Common myeloid progenitor, CD34-positive (primary cell): ENCODE data around the gene TRIP11.

Experiments used
- CTCF ChIA-PET: fragments of 350-600 bp; sonication (Branson Sonifier 250); formaldehyde crosslinking; loops from one replicate; lab custom pipeline; 2021; ENCODE audit warnings: antibody characterized with exemption; lab: Charles Lee
- POLR2A ChIA-PET: fragments of 350-600 bp; sonication (Branson Sonifier 250); formaldehyde crosslinking; loops from one replicate; lab custom pipeline; 2021; ENCODE audit warnings: antibody characterized with exemption; lab: Charles Lee
- DNase-seq, 3 donors: peaks; one replicate each; pipeline versions ENCODE4 v3.0.0 to v3.0.0-alpha.2; 2013
- H3K27ac ChIP-seq, 2 experiments: 1 replicate in 1 of 2; 2 replicates in 1 of 2; pipeline ENCODE4 v1.7.0; 2013; ENCODE audit warnings: inconsistent platforms in 2 of 2, low read length in 2 of 2, mild to moderate bottlenecking in 2 of 2, low read depth in 1 of 2, moderate library complexity in 1 of 2; ENCODE audit not compliant: severe bottlenecking in 2 of 2, insufficient read depth in 1 of 2, poor library complexity in 1 of 2
- H3K27me3 ChIP-seq, 5 experiments: replicated peaks in 2 of 5; 1 replicate in 3 of 5; 2 replicates in 2 of 5; pipeline versions ENCODE4 v1.6.1 to v1.7.0; 2013; ENCODE audit warnings: low read length in 4 of 5, mild to moderate bottlenecking in 2 of 5, moderate library complexity in 2 of 5, inconsistent platforms in 1 of 5; ENCODE audit not compliant: insufficient read depth in 5 of 5, control insufficient read depth in 4 of 5
- H3K36me3 ChIP-seq, 4 experiments: 1 replicate in 2 of 4; 2 replicates in 2 of 4; pipeline versions ENCODE4 v1.6.1 to v1.7.0; 2013; ENCODE audit warnings: low read length in 3 of 4, control low read depth in 1 of 4, mild to moderate bottlenecking in 1 of 4; ENCODE audit not compliant: control insufficient read depth in 4 of 4, insufficient read depth in 4 of 4
- H3K4me1 ChIP-seq, 4 experiments: 1 replicate in 3 of 4; 2 replicates in 1 of 4; pipeline versions ENCODE4 v1.6.1 to v1.7.1; 2013; ENCODE audit warnings: low read length in 3 of 4, mild to moderate bottlenecking in 3 of 4, control low read depth in 1 of 4, inconsistent platforms in 1 of 4, moderate library complexity in 1 of 4; ENCODE audit not compliant: control insufficient read depth in 4 of 4, insufficient read depth in 4 of 4; ENCODE audit errors: control extremely low read depth in 1 of 4
- H3K4me3 ChIP-seq, 7 experiments: 1 replicate in 4 of 7; 2 replicates in 3 of 7; pipeline versions ENCODE4 v1.5.1 to v1.7.0; 2013; ENCODE audit warnings: mild to moderate bottlenecking in 7 of 7, low read length in 6 of 7, moderate library complexity in 6 of 7, inconsistent platforms in 2 of 7, low read depth in 2 of 7, control low read depth in 1 of 7; ENCODE audit not compliant: insufficient read depth in 4 of 7, control insufficient read depth in 1 of 7; ENCODE audit errors: extremely low read depth in 1 of 7
- H3K9me3 ChIP-seq, 5 experiments: 1 replicate in 4 of 5; 2 replicates in 1 of 5; pipeline versions ENCODE4 v1.6.1 to v1.7.1; 2013; ENCODE audit warnings: low read length in 4 of 5, mild to moderate bottlenecking in 2 of 5, inconsistent platforms in 1 of 5, low read depth in 1 of 5, moderate library complexity in 1 of 5; ENCODE audit not compliant: control insufficient read depth in 4 of 5, insufficient read depth in 2 of 5; ENCODE audit errors: control extremely low read depth in 1 of 5
- WGBS: methylation state at CpG from one replicate; pipeline ENCODE4 v1.1.5; 2013; ENCODE audit not compliant: insufficient coverage; 5-methylcytosine and 5-hydroxymethylcytosine counted together

TRIP11 gene

DNA sequence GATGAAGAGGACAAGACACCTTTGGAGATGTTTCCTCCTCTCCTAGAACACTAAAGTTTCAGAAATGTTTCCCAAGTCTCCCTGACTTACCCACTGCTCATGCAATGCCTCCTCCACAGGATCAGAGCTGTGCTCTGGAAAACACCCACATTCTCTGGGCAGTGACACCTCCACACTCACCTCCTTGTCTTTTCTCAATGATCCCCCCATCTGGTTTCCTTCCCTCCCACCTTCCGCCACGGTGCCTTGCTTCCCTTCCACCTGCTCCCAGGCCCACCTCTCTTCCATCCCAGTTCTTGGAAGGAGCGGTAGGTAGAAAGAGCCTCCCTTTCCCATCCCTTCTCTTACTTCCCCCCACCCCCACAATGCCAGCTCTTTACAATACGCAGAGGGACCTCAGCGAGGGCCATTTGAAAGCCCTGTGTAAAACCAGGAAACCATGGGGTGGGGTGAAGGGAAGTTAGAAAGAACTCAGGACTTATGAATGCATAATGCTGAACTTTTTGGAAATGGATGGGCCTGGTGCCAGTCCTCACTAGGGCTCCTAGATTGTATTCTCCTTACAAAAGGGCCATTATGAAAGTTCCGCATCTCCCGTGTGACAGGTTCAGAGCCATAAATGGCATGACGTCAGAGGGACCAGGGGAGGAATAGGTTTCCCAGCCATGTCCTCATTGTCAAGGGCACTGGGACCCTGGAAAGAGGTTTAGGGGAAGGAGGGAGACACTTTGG, 105.1 kb downstream of the TRIP11 start:
- Histone ChIP-seq H3K9me3 (no peaks in the 10 kb centered on the region), H3K27ac (no peak overlapping the region), H3K27me3 (no peaks in the 10 kb centered on the region), H3K36me3 (no peaks in the 10 kb centered on the region), H3K4me3 (no peak overlapping the region), H3K4me1 (no peaks in the 10 kb centered on the region)
- POLR2A ChIA-PET = no interaction called here
- WGBS = 94% methylated on average over 5 of the region's 8 CpGs
- DNase-seq = no peak
- CTCF ChIA-PET = no interaction called here

GRCh38 chr14:91931478-91932088, 108.3 kb downstream of the TRIP11 start:
- Histone ChIP-seq H3K4me3 (no peak overlapping the region), H3K4me1 (no peaks in the 10 kb centered on the region), H3K27ac (no peak overlapping the region), H3K9me3 (no peaks in the 10 kb centered on the region), H3K36me3 (no peaks in the 10 kb centered on the region), H3K27me3 (no peaks in the 10 kb centered on the region)
- no peak for DNase-seq
- CTCF ChIA-PET = no interaction called here
- 94% methylated on average over 8 of the region's 11 CpGs for WGBS
- POLR2A ChIA-PET = no interaction called here

- Histone ChIP-seq H3K27ac (no peak overlapping the region), H3K4me3 (no peak overlapping the region), H3K36me3 (no peaks in the 10 kb centered on the region), H3K4me1 (no peaks in the 10 kb centered on the region), H3K27me3 (no peaks in the 10 kb centered on the region), H3K9me3 (no peaks in the 10 kb centered on the region)
- POLR2A ChIA-PET = no interaction called here
- CTCF ChIA-PET = no interaction called here
- 100% methylated on average over 2 of the region's 3 CpGs for WGBS
- DNase-seq = no peak
These were observed 110.2 kb downstream of the TRIP11 start for GRCh38 chr14:91929700-91930099.

DNA sequence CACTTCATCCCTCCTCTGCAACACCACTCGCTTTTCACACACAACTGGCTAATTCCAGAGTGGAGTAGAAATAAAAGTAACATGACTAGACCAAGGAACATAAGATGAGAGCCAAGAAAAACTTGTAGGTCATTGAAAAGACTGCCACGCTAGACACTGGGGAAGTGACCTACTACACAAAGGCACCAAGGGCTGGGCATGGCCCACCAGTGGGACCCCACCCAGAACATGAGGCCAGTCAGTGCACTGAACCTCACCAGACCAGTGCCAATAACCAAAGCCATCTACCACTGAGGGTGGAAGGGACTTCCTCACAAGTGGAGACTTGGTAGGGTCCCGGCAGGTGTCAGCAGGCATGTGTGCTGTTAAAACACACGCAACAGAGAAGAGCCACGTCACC, 112.1 kb downstream of the TRIP11 start:
- ChIA-PET POLR2A (no interaction called here), CTCF (no interaction called here)
- Histone ChIP-seq H3K27ac (no peak overlapping the region), H3K36me3 (no peaks in the 10 kb centered on the region), H3K4me3 (no peak overlapping the region), H3K4me1 (no peaks in the 10 kb centered on the region), H3K9me3 (no peaks in the 10 kb centered on the region), H3K27me3 (no peaks in the 10 kb centered on the region)
- no peak for DNase-seq
- 100% methylated on average over 3 of the region's 5 CpGs for WGBS

DNA sequence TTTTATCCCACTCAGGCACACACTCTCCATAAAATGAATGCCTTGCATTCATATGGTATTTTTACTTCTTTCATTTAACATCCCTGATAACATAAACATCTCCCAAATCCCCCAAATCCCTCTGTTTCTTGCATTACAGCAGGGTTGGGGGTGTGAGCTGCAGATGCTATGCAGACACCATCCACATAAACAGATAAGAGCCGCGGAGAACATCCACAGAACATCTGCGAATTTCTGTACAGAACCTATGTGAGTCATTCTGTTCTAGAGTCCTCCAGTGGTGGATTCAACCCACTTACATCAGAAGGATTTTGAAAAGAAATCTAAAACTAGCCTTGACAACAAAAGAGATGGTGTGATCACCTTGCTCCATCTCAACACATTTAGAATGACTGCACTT, 112.7 kb downstream of the TRIP11 start:
- Histone ChIP-seq H3K36me3 (no peaks in the 10 kb centered on the region), H3K27ac (no peak overlapping the region), H3K27me3 (no peaks in the 10 kb centered on the region), H3K9me3 (no peaks in the 10 kb centered on the region), H3K4me3 (no peak overlapping the region), H3K4me1 (no peaks in the 10 kb centered on the region)
- no peak for DNase-seq
- CTCF ChIA-PET = no interaction called here
- POLR2A ChIA-PET = no interaction called here
- 100% methylated on average over 3 of the region's 3 CpGs for WGBS

DNA sequence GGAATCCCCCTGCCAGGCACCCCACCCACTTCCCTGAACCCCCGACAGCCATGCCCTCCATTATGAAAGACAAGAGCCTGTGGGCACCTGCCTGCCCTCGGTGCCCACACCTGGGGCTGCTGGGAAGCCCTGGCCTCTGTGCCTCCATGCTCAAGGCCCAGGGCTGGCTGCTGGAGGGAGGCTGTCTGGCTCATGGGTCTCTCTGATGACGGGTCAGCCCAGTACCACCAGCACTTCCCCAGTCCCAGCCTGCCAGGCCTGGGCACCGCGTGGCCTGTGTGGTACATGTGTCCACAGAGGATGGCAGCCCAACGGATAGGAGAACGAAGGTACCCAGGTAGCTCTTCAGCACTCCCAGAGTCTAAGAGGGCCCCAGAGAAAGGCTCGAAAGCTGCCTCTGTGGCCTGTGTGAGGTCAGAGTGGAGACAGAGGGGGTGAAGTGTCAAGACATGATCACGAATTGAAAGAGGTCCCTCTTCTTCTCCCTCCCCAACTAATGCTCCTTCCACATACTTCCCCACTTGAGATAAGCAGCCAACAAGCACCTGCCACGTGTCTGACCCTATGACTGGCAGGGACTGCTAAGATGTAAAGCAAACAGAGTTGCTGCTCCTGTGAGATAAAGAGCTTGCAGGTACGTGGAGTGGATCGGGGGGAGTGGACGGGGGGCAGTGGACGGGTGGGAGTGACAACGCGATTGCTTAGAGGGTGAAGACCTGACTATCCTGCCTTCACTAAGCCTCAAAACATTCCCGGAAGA, 113.5 kb downstream of the TRIP11 start:
- 98% methylated on average over 11 of the region's 17 CpGs for WGBS
- POLR2A ChIA-PET = no interaction called here
- no peak for DNase-seq
- H3K9me3 ChIP-seq = no peaks in the 10 kb centered on the region
- no peak overlapping the region for H3K27ac ChIP-seq
- no peaks in the 10 kb centered on the region for H3K36me3 ChIP-seq
- CTCF ChIA-PET = no interaction called here
- H3K27me3 ChIP-seq = no peaks in the 10 kb centered on the region
- H3K4me1 ChIP-seq = no peaks in the 10 kb centered on the region
- no peak overlapping the region for H3K4me3 ChIP-seq

DNA sequence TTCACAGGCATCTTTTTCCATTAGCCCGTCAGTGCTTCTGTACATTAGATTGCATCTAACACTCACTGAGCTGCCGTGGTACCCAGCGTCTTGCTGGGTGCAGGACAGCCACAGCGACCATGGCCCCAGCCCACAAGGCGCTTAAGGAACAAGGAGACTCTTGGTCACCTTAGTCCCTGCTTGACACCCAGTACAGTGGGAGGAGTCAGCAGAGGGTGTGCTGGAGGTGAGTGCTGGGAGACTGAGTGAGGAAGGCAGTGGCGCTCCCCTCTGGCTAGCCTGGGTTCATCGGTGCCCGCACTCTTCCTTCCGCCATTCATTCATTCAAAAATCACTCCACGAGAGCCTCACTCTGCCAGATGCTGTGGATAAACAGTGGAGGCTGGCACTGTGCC, 114.1 kb downstream of the TRIP11 start:
- Histone ChIP-seq H3K4me1 (no peaks in the 10 kb centered on the region), H3K4me3 (no peak overlapping the region), H3K27me3 (no peaks in the 10 kb centered on the region), H3K27ac (no peak overlapping the region), H3K36me3 (no peaks in the 10 kb centered on the region), H3K9me3 (no peaks in the 10 kb centered on the region)
- ChIA-PET CTCF (interaction anchor here (1.0 to 4.2 kb wide), 2 partner anchors 13 to 34 kb away, joined by 3 to 18 read pairs; no protein-coding TSS in a partner anchor), POLR2A (no interaction called here)
- WGBS = 94% methylated on average over 6 of the region's 10 CpGs
- DNase-seq = no peak
